ENCODE data around the gene VPS13D. TPM values are rescaled to one million over a fixed set of nuclear protein-coding genes. Genes with fewer than 3 reads are reported as not detected.

The VPS13D gene
- total and polyA plus RNA-seq, 10 of the 15 experiments (the other 5 are each of a cell fraction or from before 2014, with no cell fraction given), result 1.4 to 16.9 (median 8.5) TPM

DNA sequence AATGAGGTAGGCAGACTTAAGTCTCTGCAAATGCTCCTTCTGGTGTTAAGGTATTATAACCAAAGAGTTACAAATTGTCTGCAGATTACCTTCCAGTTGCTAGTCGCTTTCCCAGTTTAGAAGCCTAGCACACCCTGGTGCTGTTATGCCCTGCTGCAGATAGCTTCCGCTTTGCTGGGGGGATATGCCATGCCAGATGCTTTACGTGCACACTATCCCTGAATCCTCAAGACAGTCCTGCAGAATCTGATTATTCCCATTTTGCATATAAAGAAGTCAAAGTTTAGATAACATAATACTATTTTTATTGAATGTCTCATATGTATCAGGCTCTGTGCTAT is 221.7 kb downstream of the VPS13D start:
- WGBS (ENCODE audit: insufficient coverage, insufficient replicate concordance, low lambda C conversion rate, missing lambda C conversion rate), result 99% methylated on average over 3 of the region's 3 CpGs
- in situ Hi-C loops (cut with MboI) (no loop called here), intact Hi-C loops (cut with micrococcal nuclease; ENCODE audit: unreplicated experiment) (no loop called here)
- no peak for FAIRE-seq
- H3K27ac ChIP-seq (ENCODE audit: control insufficient read depth, insufficient read depth), result no peak overlapping the region
- H3K36me3 ChIP-seq (ENCODE audit: control insufficient read depth in 2 of 2, insufficient read depth in 2 of 2, low read length in 1 of 2), result peaks cover 0 to 4% of the 10 kb centered on the region in 2 experiments; a peak in 3 of 4 replicates
- H3K9me3 ChIP-seq (replicated peaks; ENCODE audit: control insufficient read depth, insufficient read depth, low read length), result no peaks in the 10 kb centered on the region; the same call in 2 of the 3 replicates
- no peak overlapping the region for H3K4me2 ChIP-seq (ENCODE audit: control insufficient read depth, insufficient read depth)
- H3K9ac ChIP-seq (ENCODE audit: control insufficient read depth, insufficient read depth, low read length), result no peak overlapping the region
- peaks cover 23% of the 10 kb centered on the region for H3K4me1 ChIP-seq (ENCODE audit: control insufficient read depth, insufficient read depth, low read length)
- CTCF ChIA-PET, result interaction anchor here (1.4 to 2.1 kb wide), 2 partner anchors 10 to 17 kb away, joined by 3 to 10 read pairs; no protein-coding TSS in a partner anchor
- H3K79me2 ChIP-seq (ENCODE audit: control insufficient read depth, insufficient read depth, low read length), result no peaks in the 10 kb centered on the region
- no peak overlapping the region for H2AFZ ChIP-seq (ENCODE audit: control insufficient read depth, low read depth, low read length)
- H3K4me3 ChIP-seq, result no peak overlapping the region
- DNase-seq (ENCODE audit: low read depth, low spot score), result no peak
- BruUV-seq (replicated peaks), result no TSS peak
- no peak for ATAC-seq
- no peaks in the 10 kb centered on the region for H3K27me3 ChIP-seq (replicated peaks in 1 of 2; ENCODE audit: control insufficient read depth in 2 of 2, insufficient read depth in 2 of 2, low read length in 1 of 2)
- SMC1A ChIA-PET (ENCODE audit: uncharacterized antibody, unreplicated experiment), result interaction anchor here (1.2 to 7.2 kb wide), 2 partner anchors 15 to 164 kb away, joined by 3 to 74 read pairs; no protein-coding TSS in a partner anchor
- peaks cover 5% of the 10 kb centered on the region; the same call in 1 of the 2 replicates for H4K20me1 ChIP-seq (ENCODE audit: control insufficient read depth, insufficient read depth)
- RAD21 ChIA-PET (ENCODE audit: unreplicated experiment), result interaction anchor here (3.2 kb wide), 1 partner anchor 16 kb away, joined by 14 read pairs; no protein-coding TSS in a partner anchor
- POLR2A ChIA-PET, result no interaction called here
- TF ChIP-seq ESRRA (IDR thresholded peaks at IDR 0.05; ENCODE audit: low read length), result no peak
- no peak for TF ChIP-seq FOXM1 (IDR thresholded peaks at IDR 0.05; ENCODE audit: low read depth, low read length)
- no peak for TF ChIP-seq ETV6 (conservative IDR thresholded peaks at IDR 0.05 in 1 of 2, IDR thresholded peaks at IDR 0.05 in 1 of 2; ENCODE audit: borderline replicate concordance in 1 of 2, low read depth in 1 of 2)
- TF ChIP-seq, protein P1, sequence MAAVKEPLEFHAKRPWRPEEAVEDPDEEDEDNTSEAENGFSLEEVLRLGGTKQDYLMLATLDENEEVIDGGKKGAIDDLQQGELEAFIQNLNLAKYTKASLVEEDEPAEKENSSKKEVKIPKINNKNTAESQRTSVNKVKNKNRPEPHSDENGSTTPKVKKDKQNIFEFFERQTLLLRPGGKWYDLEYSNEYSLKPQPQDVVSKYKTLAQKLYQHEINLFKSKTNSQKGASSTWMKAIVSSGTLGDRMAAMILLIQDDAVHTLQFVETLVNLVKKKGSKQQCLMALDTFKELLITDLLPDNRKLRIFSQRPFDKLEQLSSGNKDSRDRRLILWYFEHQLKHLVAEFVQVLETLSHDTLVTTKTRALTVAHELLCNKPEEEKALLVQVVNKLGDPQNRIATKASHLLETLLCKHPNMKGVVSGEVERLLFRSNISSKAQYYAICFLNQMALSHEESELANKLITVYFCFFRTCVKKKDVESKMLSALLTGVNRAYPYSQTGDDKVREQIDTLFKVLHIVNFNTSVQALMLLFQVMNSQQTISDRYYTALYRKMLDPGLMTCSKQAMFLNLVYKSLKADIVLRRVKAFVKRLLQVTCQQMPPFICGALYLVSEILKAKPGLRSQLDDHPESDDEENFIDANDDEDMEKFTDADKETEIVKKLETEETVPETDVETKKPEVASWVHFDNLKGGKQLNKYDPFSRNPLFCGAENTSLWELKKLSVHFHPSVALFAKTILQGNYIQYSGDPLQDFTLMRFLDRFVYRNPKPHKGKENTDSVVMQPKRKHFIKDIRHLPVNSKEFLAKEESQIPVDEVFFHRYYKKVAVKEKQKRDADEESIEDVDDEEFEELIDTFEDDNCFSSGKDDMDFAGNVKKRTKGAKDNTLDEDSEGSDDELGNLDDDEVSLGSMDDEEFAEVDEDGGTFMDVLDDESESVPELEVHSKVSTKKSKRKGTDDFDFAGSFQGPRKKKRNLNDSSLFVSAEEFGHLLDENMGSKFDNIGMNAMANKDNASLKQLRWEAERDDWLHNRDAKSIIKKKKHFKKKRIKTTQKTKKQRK (IDR thresholded peaks at IDR 0.05; ENCODE audit: low read depth, low read length), result no peak
- TF ChIP-seq, protein P2, sequence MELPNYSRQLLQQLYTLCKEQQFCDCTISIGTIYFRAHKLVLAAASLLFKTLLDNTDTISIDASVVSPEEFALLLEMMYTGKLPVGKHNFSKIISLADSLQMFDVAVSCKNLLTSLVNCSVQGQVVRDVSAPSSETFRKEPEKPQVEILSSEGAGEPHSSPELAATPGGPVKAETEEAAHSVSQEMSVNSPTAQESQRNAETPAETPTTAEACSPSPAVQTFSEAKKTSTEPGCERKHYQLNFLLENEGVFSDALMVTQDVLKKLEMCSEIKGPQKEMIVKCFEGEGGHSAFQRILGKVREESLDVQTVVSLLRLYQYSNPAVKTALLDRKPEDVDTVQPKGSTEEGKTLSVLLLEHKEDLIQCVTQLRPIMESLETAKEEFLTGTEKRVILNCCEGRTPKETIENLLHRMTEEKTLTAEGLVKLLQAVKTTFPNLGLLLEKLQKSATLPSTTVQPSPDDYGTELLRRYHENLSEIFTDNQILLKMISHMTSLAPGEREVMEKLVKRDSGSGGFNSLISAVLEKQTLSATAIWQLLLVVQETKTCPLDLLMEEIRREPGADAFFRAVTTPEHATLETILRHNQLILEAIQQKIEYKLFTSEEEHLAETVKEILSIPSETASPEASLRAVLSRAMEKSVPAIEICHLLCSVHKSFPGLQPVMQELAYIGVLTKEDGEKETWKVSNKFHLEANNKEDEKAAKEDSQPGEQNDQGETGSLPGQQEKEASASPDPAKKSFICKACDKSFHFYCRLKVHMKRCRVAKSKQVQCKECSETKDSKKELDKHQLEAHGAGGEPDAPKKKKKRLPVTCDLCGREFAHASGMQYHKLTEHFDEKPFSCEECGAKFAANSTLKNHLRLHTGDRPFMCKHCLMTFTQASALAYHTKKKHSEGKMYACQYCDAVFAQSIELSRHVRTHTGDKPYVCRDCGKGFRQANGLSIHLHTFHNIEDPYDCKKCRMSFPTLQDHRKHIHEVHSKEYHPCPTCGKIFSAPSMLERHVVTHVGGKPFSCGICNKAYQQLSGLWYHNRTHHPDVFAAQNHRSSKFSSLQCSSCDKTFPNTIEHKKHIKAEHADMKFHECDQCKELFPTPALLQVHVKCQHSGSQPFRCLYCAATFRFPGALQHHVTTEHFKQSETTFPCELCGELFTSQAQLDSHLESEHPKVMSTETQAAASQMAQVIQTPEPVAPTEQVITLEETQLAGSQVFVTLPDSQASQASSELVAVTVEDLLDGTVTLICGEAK (IDR thresholded peaks at IDR 0.05; ENCODE audit: borderline replicate concordance), result no peak
- TF ChIP-seq IKZF1 (conservative IDR thresholded peaks at IDR 0.05), result no peak
- TF ChIP-seq, protein P3, sequence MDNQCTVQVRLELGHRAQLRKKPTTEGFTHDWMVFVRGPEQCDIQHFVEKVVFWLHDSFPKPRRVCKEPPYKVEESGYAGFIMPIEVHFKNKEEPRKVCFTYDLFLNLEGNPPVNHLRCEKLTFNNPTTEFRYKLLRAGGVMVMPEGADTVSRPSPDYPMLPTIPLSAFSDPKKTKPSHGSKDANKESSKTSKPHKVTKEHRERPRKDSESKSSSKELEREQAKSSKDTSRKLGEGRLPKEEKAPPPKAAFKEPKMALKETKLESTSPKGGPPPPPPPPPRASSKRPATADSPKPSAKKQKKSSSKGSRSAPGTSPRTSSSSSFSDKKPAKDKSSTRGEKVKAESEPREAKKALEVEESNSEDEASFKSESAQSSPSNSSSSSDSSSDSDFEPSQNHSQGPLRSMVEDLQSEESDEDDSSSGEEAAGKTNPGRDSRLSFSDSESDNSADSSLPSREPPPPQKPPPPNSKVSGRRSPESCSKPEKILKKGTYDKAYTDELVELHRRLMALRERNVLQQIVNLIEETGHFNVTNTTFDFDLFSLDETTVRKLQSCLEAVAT (IDR thresholded peaks at IDR 0.05), result no peak
- TF ChIP-seq, protein P4, sequence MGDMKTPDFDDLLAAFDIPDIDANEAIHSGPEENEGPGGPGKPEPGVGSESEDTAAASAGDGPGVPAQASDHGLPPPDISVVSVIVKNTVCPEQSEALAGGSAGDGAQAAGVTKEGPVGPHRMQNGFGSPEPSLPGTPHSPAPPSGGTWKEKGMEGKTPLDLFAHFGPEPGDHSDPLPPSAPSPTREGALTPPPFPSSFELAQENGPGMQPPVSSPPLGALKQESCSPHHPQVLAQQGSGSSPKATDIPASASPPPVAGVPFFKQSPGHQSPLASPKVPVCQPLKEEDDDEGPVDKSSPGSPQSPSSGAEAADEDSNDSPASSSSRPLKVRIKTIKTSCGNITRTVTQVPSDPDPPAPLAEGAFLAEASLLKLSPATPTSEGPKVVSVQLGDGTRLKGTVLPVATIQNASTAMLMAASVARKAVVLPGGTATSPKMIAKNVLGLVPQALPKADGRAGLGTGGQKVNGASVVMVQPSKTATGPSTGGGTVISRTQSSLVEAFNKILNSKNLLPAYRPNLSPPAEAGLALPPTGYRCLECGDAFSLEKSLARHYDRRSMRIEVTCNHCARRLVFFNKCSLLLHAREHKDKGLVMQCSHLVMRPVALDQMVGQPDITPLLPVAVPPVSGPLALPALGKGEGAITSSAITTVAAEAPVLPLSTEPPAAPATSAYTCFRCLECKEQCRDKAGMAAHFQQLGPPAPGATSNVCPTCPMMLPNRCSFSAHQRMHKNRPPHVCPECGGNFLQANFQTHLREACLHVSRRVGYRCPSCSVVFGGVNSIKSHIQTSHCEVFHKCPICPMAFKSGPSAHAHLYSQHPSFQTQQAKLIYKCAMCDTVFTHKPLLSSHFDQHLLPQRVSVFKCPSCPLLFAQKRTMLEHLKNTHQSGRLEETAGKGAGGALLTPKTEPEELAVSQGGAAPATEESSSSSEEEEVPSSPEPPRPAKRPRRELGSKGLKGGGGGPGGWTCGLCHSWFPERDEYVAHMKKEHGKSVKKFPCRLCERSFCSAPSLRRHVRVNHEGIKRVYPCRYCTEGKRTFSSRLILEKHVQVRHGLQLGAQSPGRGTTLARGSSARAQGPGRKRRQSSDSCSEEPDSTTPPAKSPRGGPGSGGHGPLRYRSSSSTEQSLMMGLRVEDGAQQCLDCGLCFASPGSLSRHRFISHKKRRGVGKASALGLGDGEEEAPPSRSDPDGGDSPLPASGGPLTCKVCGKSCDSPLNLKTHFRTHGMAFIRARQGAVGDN (IDR thresholded peaks at IDR 0.05), result no peak
- TF ChIP-seq JUND (IDR thresholded peaks at IDR 0.05; ENCODE audit: low read depth, low read length), result no peak
- TF ChIP-seq YY1 (IDR thresholded peaks at IDR 0.05; ENCODE audit: low read depth, low read length), result no peak
